GM23338 (cell line): ENCODE results near the gene BUB1B. TPM values are rescaled to one million over a fixed set of nuclear protein-coding genes. Genes with fewer than 3 reads are reported as not detected.

ENCODE experiments used
- ETS1 ChIP-seq: IDR thresholded peaks from 2 replicates; pipeline ENCODE4 v1.6.1; 2016; ENCODE audit warnings: antibody characterized with exemption
- EZH2 ChIP-seq: fragments of 200-600 bp; sonication (generic); IDR thresholded peaks from one replicate; pipeline ENCODE4 v1.8.0; 2017; ENCODE audit warnings: antibody characterized with exemption, mild to moderate bottlenecking, low read depth; ENCODE audit not compliant: unreplicated experiment
- NANOG ChIP-seq: IDR thresholded peaks from 2 replicates; pipeline ENCODE4 v1.6.1; 2016; ENCODE audit warnings: antibody characterized with exemption, borderline replicate concordance
- POLR2AphosphoS5 ChIP-seq: IDR thresholded peaks from 2 replicates; pipeline ENCODE4 v1.6.1; 2016; ENCODE audit warnings: antibody characterized with exemption, low read depth
- STAT1 ChIP-seq: IDR thresholded peaks from one replicate; pipeline ENCODE4 v1.6.1; 2016; ENCODE audit warnings: antibody characterized with exemption; ENCODE audit not compliant: unreplicated experiment
- ZNF114 ChIP-seq: fragments of 250-450 bp; sonication (Bioruptor Pico); IDR thresholded peaks from 2 replicates; pipeline ENCODE4 v1.5.0; 2020; ENCODE audit warnings: mild to moderate bottlenecking, moderate library complexity
- ZNF462 ChIP-seq: fragments of 250-450 bp; sonication (Bioruptor Pico); IDR thresholded peaks from 2 replicates; pipeline ENCODE4 v1.5.0; 2020; ENCODE audit warnings: mild to moderate bottlenecking, moderate library complexity
- polyA plus RNA-seq: library from polyadenylated mRNA; unstranded; fragments of >200 nt; fragmentation: Nextera tagmentation; extraction: Ambion mirVana; gene quantifications from 2 replicates; pipeline ENCODE4 v1.2.1, GENCODE V29; 2016
- total RNA-seq: library from RNA; depleted of rRNA; stranded (reverse); fragments of >200 nt; shearing (Covaris generic); gene quantifications from 2 replicates; pipeline ENCODE4 v1.2.3, GENCODE V29; 2014

BUB1B gene
- total and polyA plus RNA-seq, 2 experiments from 2014 or later, result 77.7 to 160 TPM

- TF ChIP-seq ZNF462 (CRISPR knock-in tag) (no peak), NANOG (no peak), POLR2AphosphoS5 (no peak), EZH2 (no peak), ZNF114 (CRISPR knock-in tag) (no peak), ETS1 (no peak), STAT1 (no peak)
Observed at GRCh38 chr15:40235201-40235885, 74.5 kb downstream of the BUB1B start (continued).
